ENCODE data around the gene CCNY. TPM values are rescaled to one million over a fixed set of nuclear protein-coding genes. Genes with fewer than 3 reads are reported as not detected.
A peak's percentile ranks its signal among the peaks of the same experiment; 100 is the strongest.

Gene CCNY
- total RNA-seq, 4 donors from 2014 or later, result 23.9 to 68.1 (median 39.5) TPM

GRCh38 chr10:35552650-35553342 is 216.5 kb downstream of the CCNY start:
- TF ChIP-seq CTCF (IDR thresholded peaks at IDR 0.05 in 4 of 5, conservative IDR thresholded peaks at IDR 0.05 in 1 of 5), result no peak
- no peak for TF ChIP-seq POLR2A (IDR thresholded peaks at IDR 0.05)
- in situ Hi-C loops (cut with MboI; ENCODE audit: low sequenced_read_pairs in 4 of 4) (loop anchor here in 2 of 4 donors (25.0 kb wide), 3 partner anchors 215 to 440 kb away; partner anchors contain the start of gene CCNY (in 1 of the 2)), intact Hi-C loops (cut with DNase I; ENCODE audit: low total_unique reads) (loop anchor here (10.0 kb wide), 1 partner anchor 428 kb away; the partner anchor contains the start of gene CREM)
- H3K4me3 ChIP-seq, result no peak overlapping the region
- H3K36me3 ChIP-seq, result no peaks in the 10 kb centered on the region
- no peaks in the 10 kb centered on the region for H3K9me3 ChIP-seq
- no peak for ATAC-seq
- DNase-seq, result no peak
- H3K27ac ChIP-seq, result peak overlapping the region in 1 of 4 donors; percentile 72
- H3K27me3 ChIP-seq, result no peaks in the 10 kb centered on the region
- peaks cover 28 to 41% of the 10 kb centered on the region in 2 donors for H3K4me1 ChIP-seq

- intact Hi-C loops (cut with DNase I; ENCODE audit: low total_unique reads) (loop anchor here (10.0 kb wide), 1 partner anchor 429 kb away; the partner anchor contains the start of gene CREM), in situ Hi-C loops (cut with MboI; ENCODE audit: low sequenced_read_pairs in 4 of 4) (loop anchor here in 2 of 4 donors (25.0 kb wide), 3 partner anchors 217 to 442 kb away; partner anchors contain the start of gene CCNY (in 1 of the 2))
- H3K27me3 ChIP-seq, result no peaks in the 10 kb centered on the region
- DNase-seq, result no peak
- peak overlapping the region; percentile 28 to 72 (median 50) for H3K27ac ChIP-seq
- ATAC-seq, result peak; percentile 19 to 67
- no peaks in the 10 kb centered on the region for H3K36me3 ChIP-seq
- no peak for TF ChIP-seq POLR2A (IDR thresholded peaks at IDR 0.05)
- peaks cover 28 to 41% of the 10 kb centered on the region in 2 donors for H3K4me1 ChIP-seq
- H3K4me3 ChIP-seq, result no peak overlapping the region
- no peaks in the 10 kb centered on the region for H3K9me3 ChIP-seq
Measured at GRCh38 chr10:35554036-35554435, 217.7 kb downstream of the CCNY start.

GRCh38 chr10:35554461-35555056 is 218.2 kb downstream of the CCNY start:
- Histone ChIP-seq H3K27ac (peak overlapping the region; percentile 28 to 72 (median 50)), H3K27me3 (no peaks in the 10 kb centered on the region), H3K9me3 (no peaks in the 10 kb centered on the region), H3K4me1 (peaks cover 28 to 41% of the 10 kb centered on the region in 2 donors), H3K36me3 (no peaks in the 10 kb centered on the region), H3K4me3 (no peak overlapping the region)
- DNase-seq (peak; percentile 31 to 35), ATAC-seq (peak; percentile 87 to 88)
- in situ Hi-C loops (cut with MboI; ENCODE audit: low sequenced_read_pairs in 4 of 4) (loop anchor here in 2 of 4 donors (25.0 kb wide), 3 partner anchors 217 to 442 kb away; partner anchors contain the start of gene CCNY (in 1 of the 2)), intact Hi-C loops (cut with DNase I; ENCODE audit: low total_unique reads) (loop anchor here (10.0 kb wide), 1 partner anchor 430 kb away; the partner anchor contains the start of gene CREM)
- TF ChIP-seq CTCF (IDR thresholded peaks at IDR 0.05 in 4 of 5, conservative IDR thresholded peaks at IDR 0.05 in 1 of 5) (no peak), POLR2A (IDR thresholded peaks at IDR 0.05) (no peak)

- Histone ChIP-seq H3K36me3 (no peaks in the 10 kb centered on the region), H3K9me3 (no peaks in the 10 kb centered on the region), H3K4me3 (no peak overlapping the region), H3K27ac (peak overlapping the region in 2 of 4 donors; percentile 60 to 72), H3K4me1 (peaks cover 28 to 42% of the 10 kb centered on the region in 2 donors), H3K27me3 (no peaks in the 10 kb centered on the region)
- in situ Hi-C loops (cut with MboI; ENCODE audit: low sequenced_read_pairs in 4 of 4), result loop anchor here in 2 of 4 donors (25.0 kb wide), 3 partner anchors 219 to 444 kb away; partner anchors contain the start of gene CCNY (in 1 of the 2)
- no peak for TF ChIP-seq POLR2A (IDR thresholded peaks at IDR 0.05)
- no peak for TF ChIP-seq CTCF (IDR thresholded peaks at IDR 0.05 in 4 of 5, conservative IDR thresholded peaks at IDR 0.05 in 1 of 5)
- intact Hi-C loops (cut with DNase I; ENCODE audit: low total_unique reads), result loop anchor here (10.0 kb wide), 1 partner anchor 431 kb away; the partner anchor contains the start of gene CREM
- peak; percentile 67 to 76 for ATAC-seq
- DNase-seq, result peak in 1 of 2 donors; percentile 32
Measured at GRCh38 chr10:35555962-35556930, 219.9 kb downstream of the CCNY start.
